NCI-H1436 treated with DMSO at 0.1 percent for 48 hours (cell line): ENCODE measurements around the gene IGSF3.

ENCODE experiments used
- DNase-seq: peaks from one replicate; lab custom pipeline; 2025; lab: John Stamatoyannopoulos, UW

Gene IGSF3

GRCh38 chr1:116667575-116668105 lies at the start of gene IGSF3:
Gene IGSF3 (minus strand): TSS chr1:116667733. CDS start chr1:116666326, 1,407 bp downstream.
- no peak for DNase-seq

GRCh38 chr1:116717318-116717717 lies 49.8 kb upstream of the IGSF3 start:
- DNase-seq, result no peak

- no peak for DNase-seq
Observed at GRCh38 chr1:116716391-116716790, 48.9 kb upstream of the IGSF3 start.

- no peak for DNase-seq
Observed at GRCh38 chr1:116713474-116713873, 45.9 kb upstream of the IGSF3 start.

GRCh38 chr1:116712510-116712909 lies 45.0 kb upstream of the IGSF3 start:
- DNase-seq, result no peak

GRCh38 chr1:116711263-116711840 lies 43.8 kb upstream of the IGSF3 start:
- peak; percentile 21 for DNase-seq

GRCh38 chr1:116710420-116711262 lies 43.1 kb upstream of the IGSF3 start:
- DNase-seq, result no peak

- no peak for DNase-seq
Observed at GRCh38 chr1:116709666-116710167, 42.2 kb upstream of the IGSF3 start.

- DNase-seq, result no peak
Observed at GRCh38 chr1:116708255-116708900, 40.8 kb upstream of the IGSF3 start.

- no peak for DNase-seq
Observed at GRCh38 chr1:116706841-116707240, 39.3 kb upstream of the IGSF3 start.

- DNase-seq, result no peak
Observed at GRCh38 chr1:116706123-116706522, 38.6 kb upstream of the IGSF3 start.

- no peak for DNase-seq
Observed at GRCh38 chr1:116704278-116704677, 36.7 kb upstream of the IGSF3 start.

GRCh38 chr1:116699605-116700004 lies 32.1 kb upstream of the IGSF3 start:
- DNase-seq, result no peak

- DNase-seq, result no peak
Observed at GRCh38 chr1:116698244-116698595, 30.7 kb upstream of the IGSF3 start.

GRCh38 chr1:116697548-116698243 lies 30.2 kb upstream of the IGSF3 start:
- no peak for DNase-seq

- no peak for DNase-seq
Observed at GRCh38 chr1:116694524-116694923, 27.0 kb upstream of the IGSF3 start.

- DNase-seq, result no peak
Observed at GRCh38 chr1:116693759-116694480, 26.4 kb upstream of the IGSF3 start.

- no peak for DNase-seq
Observed at GRCh38 chr1:116692879-116693278, 25.3 kb upstream of the IGSF3 start.

- no peak for DNase-seq
Observed at GRCh38 chr1:116690849-116691406, 23.4 kb upstream of the IGSF3 start.

GRCh38 chr1:116690396-116690848 lies 22.9 kb upstream of the IGSF3 start:
- no peak for DNase-seq
